Esophagus (tissue), 2 donors: ENCODE results near the gene CSNK1A1. TPM values are rescaled to one million over a fixed set of nuclear protein-coding genes. Genes with fewer than 3 reads are reported as not detected.
"Not testable (repeated sequence)": the region's sequence is repeated elsewhere in the genome, so short reads cannot be mapped to it uniquely, and the experiment has no call there.

Experiments
- H3K27ac ChIP-seq, 2 donors: one replicate each; pipeline ENCODE4 v1.5.1; 2013; ENCODE audit warnings: low read depth in 2 of 2, mild to moderate bottlenecking in 2 of 2, inconsistent platforms in 1 of 2, low read length in 1 of 2, moderate library complexity in 1 of 2
- H3K27me3 ChIP-seq, 2 donors: one replicate each; pipeline ENCODE4 v1.6.1; 2013; ENCODE audit warnings: low read length in 2 of 2, control low read depth in 1 of 2, mild to moderate bottlenecking in 1 of 2; ENCODE audit not compliant: insufficient read depth in 2 of 2, control insufficient read depth in 1 of 2
- H3K36me3 ChIP-seq, 2 donors: one replicate each; pipeline ENCODE4 v1.6.1; 2013; ENCODE audit warnings: low read length in 1 of 2; ENCODE audit not compliant: control insufficient read depth in 2 of 2, insufficient read depth in 2 of 2
- H3K4me1 ChIP-seq, 2 donors: one replicate each; pipeline ENCODE4 v1.6.1; 2013; ENCODE audit warnings: low read length in 1 of 2; ENCODE audit not compliant: control insufficient read depth in 2 of 2, insufficient read depth in 2 of 2
- H3K4me3 ChIP-seq, 2 donors: one replicate each; pipeline ENCODE4 v1.5.1; 2013; ENCODE audit warnings: low read length in 2 of 2, mild to moderate bottlenecking in 2 of 2, low read depth in 1 of 2, moderate library complexity in 1 of 2
- H3K9me3 ChIP-seq, 2 donors: one replicate each; pipeline ENCODE4 v1.6.1; 2013; ENCODE audit warnings: mild to moderate bottlenecking in 2 of 2, low read depth in 1 of 2, low read length in 1 of 2, moderate library complexity in 1 of 2; ENCODE audit not compliant: control insufficient read depth in 2 of 2, insufficient read depth in 1 of 2
- WGBS, 2 donors: extraction: QIAGEN DNeasy Blood & Tissue Kit; methylation state at CpG; one replicate each; pipeline ENCODE4 v1.1.7; 2013; 5-methylcytosine and 5-hydroxymethylcytosine counted together
- polyA plus RNA-seq, 2 donors: library from polyadenylated mRNA; stranded (reverse); fragments of 200-250 nt; gene quantifications; one replicate each; pipeline ENCODE4 v1.2.3, GENCODE V29; 2013
- donor health status: healthy with polysubstance abuse.
- donor health status: Bipolar disorder and iron deficiency.

Gene CSNK1A1
- polyA plus RNA-seq, result 10 to 100 TPM; 81.1 to 91.8 TPM

DNA sequence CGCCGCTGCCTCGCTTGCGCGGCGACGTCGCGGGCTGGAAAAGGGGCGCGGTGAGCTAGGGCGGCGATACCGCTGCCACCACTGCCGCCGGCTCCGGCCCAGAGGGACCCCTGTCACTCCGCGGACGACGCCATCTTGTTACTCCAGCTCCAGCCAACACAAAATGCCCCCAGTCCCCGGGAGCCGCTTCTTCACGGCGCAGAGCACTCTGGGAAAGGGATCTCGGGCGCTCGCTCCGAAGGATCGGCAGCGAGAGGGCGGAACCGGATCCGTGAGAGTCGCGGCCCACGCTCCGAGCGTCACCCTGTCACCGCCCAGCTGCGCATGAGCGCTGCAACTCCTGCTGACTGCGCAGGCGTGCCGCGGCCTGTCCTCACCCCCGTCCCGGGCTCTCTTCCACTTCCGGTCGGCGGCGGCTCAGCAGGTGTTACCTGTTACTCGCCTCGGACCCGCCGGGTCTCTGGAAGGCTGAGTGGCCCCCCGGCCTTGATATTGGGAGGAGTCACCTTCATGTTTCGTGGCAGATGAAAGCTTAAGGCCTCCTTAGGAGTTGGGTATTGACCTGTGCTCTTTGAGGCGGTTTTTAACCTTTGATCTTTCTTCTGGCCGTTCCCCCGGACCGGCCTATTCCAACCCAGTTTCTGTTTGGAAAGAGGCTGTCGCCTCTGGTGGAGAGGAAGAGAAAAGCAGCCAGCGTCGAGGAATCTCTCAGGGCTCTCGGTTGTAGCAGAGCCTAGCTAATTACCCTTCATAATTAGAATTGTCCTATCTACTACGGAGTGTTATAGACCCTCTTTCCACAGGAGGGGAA lies at the start of gene CSNK1A1:
CSNK1A1 (minus strand) TSS at position 213 of the 811 bp plus-strand sequence. CDS start 475 bp downstream, outside the sequence.
- Histone ChIP-seq H3K4me3 (peak within 1 kb of the TSS; percentile 69 to 96), H3K27me3 (no peaks in the 10 kb centered on the region), H3K4me1 (no peaks in the 10 kb centered on the region), H3K36me3 (peaks cover 0 to 3% of the 10 kb centered on the region in 2 donors), H3K27ac (peak within 1 kb of the TSS; percentile 96 to 99), H3K9me3 (no peaks in the 10 kb centered on the region)
- 0% methylated on average over 67 of the region's 67 CpGs for WGBS, 2 donors

GRCh38 chr5:149600932-149601331 lies 49.7 kb upstream of the CSNK1A1 start:
- no peak overlapping the region for H3K27ac ChIP-seq
- H3K9me3 ChIP-seq, result no peaks in the 10 kb centered on the region
- H3K36me3 ChIP-seq, result peaks cover 9 to 10% of the 10 kb centered on the region in 2 donors
- no peak overlapping the region for H3K4me3 ChIP-seq
- 73 to 79% methylated on average over 3 of the region's 3 CpGs for WGBS, 2 donors
- H3K27me3 ChIP-seq, result no peaks in the 10 kb centered on the region
- H3K4me1 ChIP-seq, result peaks cover 0 to 8% of the 10 kb centered on the region in 2 donors

- 88 to 91% methylated on average over 4 of the region's 4 CpGs for WGBS, 2 donors
These were observed 48.1 kb upstream of the CSNK1A1 start for GRCh38 chr5:149599375-149599774.

DNA sequence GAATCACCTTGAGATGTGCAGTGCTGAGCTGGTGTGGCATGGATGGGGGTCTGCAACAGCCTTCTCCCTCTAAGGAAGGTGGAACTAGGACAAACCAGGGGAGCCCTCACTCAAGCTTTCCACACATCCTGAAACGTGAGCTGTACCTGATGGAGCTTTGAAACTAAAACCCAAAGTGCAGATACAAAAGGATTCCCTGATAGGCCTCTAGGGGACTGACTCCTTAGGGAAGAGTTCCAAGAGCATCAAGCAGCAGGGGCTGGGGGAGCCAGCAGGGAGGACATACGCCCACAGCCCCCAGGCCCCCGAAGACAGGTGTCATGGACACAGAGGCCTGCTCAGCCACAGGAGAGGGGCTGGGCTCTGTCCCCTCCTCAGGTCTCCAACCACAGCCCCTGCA lies 47.7 kb upstream of the CSNK1A1 start:
- Histone ChIP-seq H3K4me3 (no peak overlapping the region), H3K9me3 (no peaks in the 10 kb centered on the region), H3K4me1 (peaks cover 0 to 5% of the 10 kb centered on the region in 2 donors), H3K27me3 (no peaks in the 10 kb centered on the region), H3K27ac (no peak overlapping the region), H3K36me3 (peaks cover 9 to 10% of the 10 kb centered on the region in 2 donors)
- 93 to 98% methylated on average over 3 of the region's 3 CpGs for WGBS, 2 donors

More at GRCh38 chr5:149599375-149599774, 48.1 kb upstream of the CSNK1A1 start:
- Histone ChIP-seq H3K27me3 (no peaks in the 10 kb centered on the region), H3K4me3 (no peak overlapping the region), H3K27ac (no peak overlapping the region), H3K36me3 (peaks cover 9 to 10% of the 10 kb centered on the region in 2 donors), H3K4me1 (peaks cover 0 to 5% of the 10 kb centered on the region in 2 donors), H3K9me3 (no peaks in the 10 kb centered on the region)

DNA sequence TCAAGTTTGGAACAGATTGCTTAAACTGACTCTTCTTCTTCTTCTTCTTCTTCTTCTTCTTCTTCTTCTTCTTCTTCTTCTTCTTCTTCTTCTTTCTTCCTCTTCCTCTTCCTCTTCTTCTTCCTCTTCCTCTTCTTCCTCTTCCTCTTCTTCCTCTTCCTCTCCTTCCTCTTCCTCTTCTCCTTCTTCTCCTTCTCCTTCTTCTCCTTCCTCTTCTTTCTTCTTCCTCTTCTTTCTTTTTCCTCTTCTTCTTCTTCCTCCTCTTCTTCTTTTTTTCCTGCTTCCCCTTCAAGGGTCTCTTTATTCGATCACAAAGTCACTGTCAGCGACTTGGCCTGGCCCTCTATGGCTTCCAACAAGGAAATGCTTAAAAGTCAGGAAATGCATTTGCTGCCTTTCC lies 47.0 kb upstream of the CSNK1A1 start:
- WGBS, 2 donors, result 85 to 94% methylated on average over 2 of the region's 2 CpGs
- H3K9me3 ChIP-seq, H3K27ac ChIP-seq: not testable (repeated sequence)

GRCh38 chr5:149597618-149598017 lies 46.4 kb upstream of the CSNK1A1 start:
- peak overlapping the region in 1 of 2 donors; percentile 67 for H3K27ac ChIP-seq
- H3K4me1 ChIP-seq, result peaks cover 0 to 5% of the 10 kb centered on the region in 2 donors
- peaks cover 9 to 10% of the 10 kb centered on the region in 2 donors for H3K36me3 ChIP-seq
- 89 to 95% methylated on average over 7 of the region's 7 CpGs for WGBS, 2 donors
- H3K9me3 ChIP-seq, result no peaks in the 10 kb centered on the region
- no peaks in the 10 kb centered on the region for H3K27me3 ChIP-seq
- no peak overlapping the region for H3K4me3 ChIP-seq

More for the DNA sequence above, 47.0 kb upstream of the CSNK1A1 start:
- not testable (repeated sequence) for H3K36me3 ChIP-seq, H3K4me1 ChIP-seq, H3K4me3 ChIP-seq, H3K27me3 ChIP-seq

DNA sequence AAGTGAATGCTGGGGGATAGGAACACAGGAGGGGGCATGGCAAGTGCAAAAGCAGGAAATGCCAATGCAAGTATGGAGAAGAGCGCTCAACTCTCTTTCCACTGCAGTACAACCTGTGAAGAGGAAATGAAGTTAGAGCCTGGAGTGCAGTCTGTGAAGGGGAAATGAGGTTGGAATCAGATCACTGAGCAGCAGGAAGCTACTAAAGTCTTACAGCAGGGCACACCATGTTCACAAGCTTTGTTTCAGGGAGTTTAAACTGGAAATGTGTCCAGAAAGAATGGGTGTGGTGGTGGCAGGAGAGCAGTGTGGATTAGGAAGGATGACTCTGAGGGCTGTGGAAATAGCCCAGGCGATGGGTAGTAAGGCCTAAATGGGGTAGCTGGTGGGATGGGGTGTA lies 45.5 kb upstream of the CSNK1A1 start:
- Histone ChIP-seq H3K36me3 (peaks cover 6 to 8% of the 10 kb centered on the region in 2 donors), H3K4me1 (peaks cover 0 to 5% of the 10 kb centered on the region in 2 donors), H3K27ac (peak overlapping the region; percentile 61 to 77), H3K27me3 (no peaks in the 10 kb centered on the region), H3K4me3 (no peak overlapping the region), H3K9me3 (no peaks in the 10 kb centered on the region)
- WGBS, 2 donors, result 71 to 80% methylated on average over 2 of the region's 2 CpGs

DNA sequence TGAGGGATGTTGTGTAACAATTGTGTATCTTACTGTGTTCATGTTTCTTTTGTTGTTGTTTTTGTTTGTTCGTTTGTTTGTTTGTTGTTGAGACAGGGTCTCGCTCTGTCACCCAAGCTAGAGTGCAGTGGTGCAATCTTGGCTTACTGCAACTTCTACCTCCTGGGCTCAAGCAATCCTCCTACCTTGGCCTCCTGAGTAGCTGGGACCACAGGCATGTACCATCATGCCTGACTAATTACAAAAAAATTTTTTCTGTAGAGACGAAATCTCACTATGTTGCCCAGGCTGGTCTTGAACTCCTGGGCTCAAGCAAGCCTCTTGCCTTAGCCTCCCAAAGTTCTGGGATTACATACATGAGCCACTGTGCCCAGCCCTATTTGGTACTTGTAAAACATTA lies 43.9 kb upstream of the CSNK1A1 start:
- not testable (repeated sequence) for H3K27ac ChIP-seq

GRCh38 chr5:149594206-149594895 lies 43.1 kb upstream of the CSNK1A1 start:
- Histone ChIP-seq H3K27ac (peak overlapping the region in 1 of 2 donors; percentile 7), H3K4me1 (peaks cover 0 to 5% of the 10 kb centered on the region in 2 donors), H3K9me3 (no peaks in the 10 kb centered on the region), H3K27me3 (no peaks in the 10 kb centered on the region), H3K4me3 (no peak overlapping the region), H3K36me3 (peaks cover 3 to 6% of the 10 kb centered on the region in 2 donors)
- WGBS, 2 donors, result 73 to 76% methylated on average over 5 of the region's 5 CpGs

More for the DNA sequence above, 43.9 kb upstream of the CSNK1A1 start:
- not testable (repeated sequence) for H3K4me1 ChIP-seq, H3K36me3 ChIP-seq, H3K4me3 ChIP-seq, H3K27me3 ChIP-seq, H3K9me3 ChIP-seq
- 77 to 78% methylated on average over 3 of the region's 3 CpGs for WGBS, 2 donors
